ENCODE results near the gene BCL11A.

The BCL11A gene

GRCh38 chr2:60558536-60558935, 5.1 kb upstream of the BCL11A start:
- DNase-seq: no peak

DNA sequence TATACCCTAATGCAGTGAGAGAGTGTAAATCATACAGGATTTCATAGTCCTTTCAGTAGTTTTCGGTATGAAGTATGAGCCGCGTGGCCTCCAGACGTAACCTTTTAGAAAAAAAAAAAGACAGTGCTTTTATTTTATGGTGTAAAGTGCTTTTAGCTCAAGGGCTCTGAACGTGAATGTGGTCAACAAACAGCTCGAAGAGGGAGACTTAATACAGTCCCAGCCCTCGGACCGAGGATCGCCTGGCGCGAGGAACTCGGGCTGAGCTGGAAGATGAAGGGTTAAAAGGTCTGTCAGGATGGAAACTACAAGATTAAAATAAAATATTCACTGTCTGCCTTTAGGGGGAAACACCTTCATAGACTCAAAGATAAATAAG, 4.0 kb upstream of the BCL11A start:
- no peak for DNase-seq

DNA sequence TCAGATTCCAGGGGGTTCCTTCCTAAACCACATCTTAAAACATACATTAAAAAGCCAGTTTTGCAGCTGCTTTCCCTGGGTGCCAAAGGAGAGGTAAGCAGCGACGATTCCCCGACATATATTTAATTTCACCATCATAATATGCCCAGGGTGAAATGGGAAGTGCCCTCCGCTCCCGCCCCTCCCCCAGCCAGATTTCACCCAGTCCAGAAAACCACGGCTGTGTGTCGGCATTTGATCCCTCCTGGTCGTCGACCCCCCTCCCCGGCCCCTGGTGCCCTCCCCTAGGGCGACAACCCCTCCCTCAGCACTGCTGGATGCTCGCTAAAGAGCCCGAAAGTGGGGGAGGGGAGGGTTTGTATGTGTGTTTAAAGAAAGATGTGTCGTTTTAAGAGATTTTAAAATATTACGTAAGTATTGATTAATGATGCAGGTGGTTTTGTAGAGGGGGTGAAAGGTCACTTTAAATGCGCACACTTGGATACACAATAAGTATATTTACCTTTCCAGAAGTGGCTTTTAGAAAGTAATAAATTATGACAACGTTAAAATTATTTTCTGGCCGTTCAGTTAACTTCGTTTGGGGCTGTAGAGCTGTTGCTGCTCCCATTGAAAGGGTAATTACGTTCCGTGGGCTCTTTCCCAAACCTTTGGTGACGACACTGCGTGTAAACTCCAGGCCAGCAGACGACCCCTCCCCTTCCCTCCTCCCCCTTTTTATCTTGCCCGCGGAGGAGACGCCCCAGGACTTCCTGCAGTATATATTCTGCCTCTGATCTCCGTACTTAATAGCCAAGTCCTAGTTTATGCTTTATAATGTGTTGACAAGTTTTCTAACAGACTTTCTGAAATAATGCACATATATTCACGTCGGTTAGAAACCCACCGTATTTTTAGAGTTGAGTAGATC, 3.4 kb upstream of the BCL11A start:
- DNase-seq: no peak

DNA sequence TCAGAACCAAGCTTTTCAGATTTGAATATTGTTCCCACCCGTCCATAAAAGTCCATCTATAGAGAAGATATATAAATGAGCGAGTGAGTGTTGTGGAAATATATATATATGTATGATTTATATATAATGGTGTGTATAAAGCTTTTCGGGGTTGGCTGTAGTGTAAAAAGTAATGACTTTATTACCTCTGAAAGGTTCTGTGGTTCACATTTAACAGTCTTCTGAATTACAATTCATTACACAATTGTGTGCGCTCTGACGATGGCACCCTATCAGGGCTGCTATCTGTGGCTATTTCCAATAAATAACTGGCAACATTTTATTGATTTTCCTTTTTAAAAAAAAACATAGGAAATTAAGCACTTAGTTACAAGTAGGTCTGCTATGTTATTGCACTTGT, 2.7 kb upstream of the BCL11A start:
- no peak for DNase-seq

GRCh38 chr2:60555783-60556139, 2.3 kb upstream of the BCL11A start:
- DNase-seq: no peak

DNA sequence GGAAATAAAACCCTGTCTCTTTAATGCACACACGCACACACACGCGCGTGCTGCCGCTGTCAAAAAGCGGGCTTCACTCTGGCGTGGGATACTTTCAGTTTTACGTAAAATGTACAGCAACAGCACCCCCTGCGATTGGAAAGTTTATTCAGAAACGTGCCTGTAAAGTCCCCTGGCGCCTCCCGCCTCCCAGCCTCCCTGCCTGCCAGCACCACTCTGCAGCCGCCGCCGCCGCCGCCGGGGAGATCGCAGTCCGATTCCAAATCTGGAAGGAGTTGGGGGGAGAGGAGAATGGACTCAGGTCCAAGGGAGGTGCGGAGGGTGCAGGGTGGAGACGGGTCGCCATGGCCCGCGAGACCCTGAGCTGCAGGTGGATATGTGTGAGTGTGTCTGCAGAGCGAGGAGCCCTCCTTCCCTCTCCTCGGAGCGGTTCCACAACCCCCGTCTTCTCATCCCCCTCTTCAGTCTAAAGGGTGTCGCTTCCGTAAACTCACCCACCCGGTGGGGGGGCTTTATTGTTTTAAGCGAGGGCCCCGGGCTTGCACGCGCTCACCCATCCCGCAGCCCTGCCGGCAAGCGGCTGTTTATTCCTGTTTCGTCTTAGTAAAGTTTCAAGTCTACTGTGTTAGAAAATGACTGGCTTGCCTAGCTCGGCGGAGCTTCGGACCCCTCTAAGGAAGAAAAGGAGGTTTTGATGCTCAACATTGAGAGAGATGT, 1.8 kb upstream of the BCL11A start:
- DNase-seq: peak; percentile 82

DNA sequence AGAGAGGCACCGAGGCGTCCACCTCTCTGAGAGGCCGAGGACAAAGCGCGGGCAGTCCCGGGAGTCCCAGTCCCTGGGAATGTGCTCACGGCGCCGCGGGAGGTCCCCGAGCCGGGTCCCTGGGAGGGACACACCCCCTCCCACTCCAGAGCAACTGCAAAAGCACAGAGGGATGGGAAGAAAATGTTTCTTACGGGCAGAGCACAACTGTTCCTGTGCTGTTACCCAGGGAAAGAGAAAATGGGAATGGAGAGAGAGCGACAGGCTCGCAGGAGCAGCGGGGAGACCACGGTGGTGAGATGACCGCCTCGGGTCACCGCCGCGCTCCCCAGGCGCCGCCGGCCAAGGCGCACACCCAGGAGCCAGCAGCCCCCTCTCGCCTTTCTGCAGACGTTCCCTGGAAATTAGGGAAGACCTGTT, 1.2 kb upstream of the BCL11A start:
- DNase-seq: peak; percentile 65

DNA sequence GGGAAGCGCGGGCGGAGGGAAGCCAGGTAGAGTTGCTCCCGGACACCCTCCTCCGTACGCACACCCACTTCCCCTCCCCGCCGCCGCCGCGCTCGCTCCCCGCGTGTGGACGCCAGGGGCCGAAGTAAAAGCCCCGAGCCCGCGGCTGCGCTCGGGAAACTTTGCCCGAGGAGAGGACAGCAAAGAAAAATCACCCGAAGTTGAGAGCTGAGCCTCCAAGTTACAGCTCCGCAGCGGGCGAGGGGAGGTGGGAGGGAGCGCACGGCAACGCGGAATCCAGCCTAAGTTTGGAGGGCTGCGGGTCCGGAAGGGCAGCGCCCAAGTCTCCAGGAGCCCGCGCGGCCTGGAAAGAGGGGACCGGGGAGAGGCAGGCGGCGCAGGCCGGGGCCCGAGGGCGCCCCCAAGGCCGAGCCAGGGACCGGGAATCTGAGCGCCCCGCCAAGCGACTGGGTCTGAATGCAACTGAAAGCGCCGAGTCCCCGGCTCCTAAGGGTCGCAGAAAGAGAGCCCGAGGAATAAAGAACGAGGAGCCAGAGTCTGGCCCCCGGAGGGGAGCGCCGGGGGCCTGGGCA, 706 bp upstream of the BCL11A start:
- peak; percentile 74 for DNase-seq

DNA sequence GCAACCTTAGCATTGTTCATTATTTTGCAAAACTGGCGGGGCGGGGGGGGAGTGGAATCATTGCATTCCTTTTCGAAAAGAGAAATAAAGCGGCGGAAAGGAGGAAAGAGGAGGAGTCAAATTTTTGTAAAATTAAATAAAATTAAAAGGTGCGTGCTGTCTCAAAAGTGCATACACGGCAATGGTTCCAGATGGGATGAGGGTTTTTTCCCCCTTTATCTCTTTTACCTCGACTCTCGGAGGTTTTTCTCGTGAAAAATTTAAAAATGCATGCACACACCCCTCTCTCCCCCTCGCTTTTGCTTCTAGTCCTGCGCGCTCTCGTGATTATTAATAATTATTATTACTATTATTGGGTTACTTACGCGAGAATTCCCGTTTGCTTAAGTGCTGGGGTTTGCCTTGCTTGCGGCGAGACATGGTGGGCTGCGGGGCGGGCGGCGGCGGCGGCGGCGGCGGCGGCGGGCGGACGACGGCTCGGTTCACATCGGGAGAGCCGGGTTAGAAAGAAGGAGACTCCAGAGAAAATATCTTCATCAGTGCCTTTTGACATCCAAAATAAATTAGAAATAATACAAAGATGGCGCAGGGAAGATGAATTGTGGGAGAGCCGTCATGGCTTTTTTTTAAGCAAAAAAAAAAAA, 481 bp downstream of the BCL11A start:
- DNase-seq: no peak

DNA sequence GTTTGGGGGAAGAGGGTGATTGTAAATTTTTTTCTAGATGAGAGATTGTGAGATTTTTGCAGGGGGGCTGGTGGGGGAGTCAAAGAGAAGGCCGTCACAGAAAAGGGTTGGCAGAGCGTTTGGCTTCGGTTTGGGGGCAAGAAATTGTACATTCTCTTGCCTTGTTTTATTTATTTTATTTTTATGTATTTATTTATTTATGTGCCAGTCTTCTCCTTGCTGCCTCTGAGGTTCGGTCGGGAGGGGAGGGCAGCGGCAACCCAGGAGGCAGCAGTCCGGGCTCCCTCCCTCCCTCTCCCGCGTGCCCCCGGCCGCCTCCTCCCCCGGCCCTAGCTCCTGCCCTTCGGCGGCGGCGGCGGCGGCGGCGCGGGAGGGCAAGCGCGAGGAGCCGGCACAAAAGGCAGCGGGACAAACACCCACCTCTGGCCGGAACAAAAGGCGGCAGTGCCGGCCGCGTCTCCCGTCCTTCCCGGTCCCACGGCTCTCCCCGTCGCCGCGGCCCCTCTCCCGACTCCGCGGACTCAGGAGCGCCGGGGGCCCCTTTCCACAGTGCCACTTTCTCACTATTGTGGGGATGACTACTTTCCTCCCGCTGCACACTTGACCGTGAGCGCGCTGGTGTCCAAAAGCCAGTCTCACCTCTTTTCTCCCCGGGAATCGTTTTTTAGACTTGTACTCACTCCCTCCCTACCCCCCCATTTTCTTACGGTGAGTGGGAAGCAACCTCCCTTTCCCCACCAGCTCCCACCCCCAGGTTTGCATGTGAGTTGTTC, 1.2 kb downstream of the BCL11A start:
- DNase-seq: peak; percentile 48

DNA sequence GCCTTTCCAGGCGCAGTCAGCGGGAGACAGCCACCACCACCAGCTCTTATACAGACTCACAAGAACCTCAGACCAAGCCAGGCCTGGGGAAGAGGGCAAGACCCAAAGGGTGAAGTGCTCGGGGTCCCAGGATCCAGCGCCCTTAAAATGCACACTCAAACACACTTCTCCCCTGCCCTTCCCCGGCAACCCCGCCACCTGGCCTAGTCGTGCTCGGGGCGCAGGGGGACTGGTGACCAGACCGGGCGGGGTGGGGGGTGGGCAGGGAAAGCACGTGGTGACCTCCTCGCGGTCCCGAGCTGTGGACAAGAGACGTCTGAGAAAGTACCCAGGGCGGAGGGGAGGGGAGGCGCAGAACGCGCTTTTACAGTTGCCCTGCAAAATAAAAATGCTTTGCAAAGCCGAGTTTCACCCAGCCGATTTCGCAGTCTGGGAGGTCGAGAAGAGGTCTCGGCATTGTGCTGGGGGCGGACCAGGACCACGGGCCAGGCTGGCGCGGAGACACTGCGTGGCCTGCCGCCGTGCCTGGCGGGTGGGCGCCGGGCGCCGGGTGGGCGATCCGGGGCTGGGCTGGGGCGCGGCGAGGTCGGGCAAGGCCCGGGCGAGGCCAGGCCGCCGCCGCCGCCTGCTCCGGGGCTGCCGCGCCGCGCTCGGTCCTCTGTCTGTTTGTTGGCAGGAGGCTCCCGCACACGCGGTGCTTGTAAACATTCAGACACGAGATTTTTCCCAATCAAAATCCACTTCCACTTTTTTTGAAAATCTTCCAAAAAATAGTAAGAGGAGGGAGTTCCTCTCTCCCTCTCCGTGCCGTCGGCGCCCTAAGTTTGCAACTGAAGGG, 2.0 kb downstream of the BCL11A start:
- peak; percentile 58 for DNase-seq

GRCh38 chr2:60550984-60551239, 2.5 kb downstream of the BCL11A start:
- DNase-seq: no peak

- DNase-seq: peak; percentile 91
Measured at GRCh38 chr2:60550178-60550983, 3.1 kb downstream of the BCL11A start.

DNA sequence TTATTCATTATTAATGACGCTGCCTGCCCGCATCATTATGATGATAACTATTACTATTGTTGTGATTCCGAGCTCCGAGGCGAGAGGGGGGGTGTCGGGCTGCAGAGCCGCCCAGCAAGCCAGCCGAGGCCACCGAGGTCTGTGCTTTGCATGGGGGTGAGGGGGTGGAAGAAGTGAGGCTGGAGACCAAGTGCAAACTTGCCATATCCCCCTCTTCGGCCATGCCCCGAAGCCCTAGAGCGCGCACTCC, 3.6 kb downstream of the BCL11A start:
- no peak for DNase-seq

- DNase-seq: peak; percentile 69
Measured at GRCh38 chr2:60549238-60549927, 4.1 kb downstream of the BCL11A start.

DNA sequence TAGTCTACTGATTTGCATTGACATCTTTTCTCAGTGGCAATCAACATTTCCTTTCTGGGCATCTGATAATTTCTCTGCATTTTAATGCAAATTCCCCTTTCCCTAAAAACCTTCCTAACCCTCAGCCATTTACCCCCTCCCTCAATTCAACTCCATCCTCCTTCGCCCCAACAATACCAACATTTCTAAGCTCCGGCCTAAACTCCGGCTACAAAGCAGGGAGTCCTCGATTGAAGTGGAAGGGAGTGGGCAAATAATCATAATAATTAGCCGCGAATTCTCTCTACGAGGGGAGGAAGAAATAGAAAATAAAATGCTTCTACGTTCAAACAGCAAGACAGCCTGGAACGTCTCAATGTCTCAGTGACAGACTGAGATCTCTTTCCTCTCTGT, 4.6 kb downstream of the BCL11A start:
- no peak for DNase-seq

DNA sequence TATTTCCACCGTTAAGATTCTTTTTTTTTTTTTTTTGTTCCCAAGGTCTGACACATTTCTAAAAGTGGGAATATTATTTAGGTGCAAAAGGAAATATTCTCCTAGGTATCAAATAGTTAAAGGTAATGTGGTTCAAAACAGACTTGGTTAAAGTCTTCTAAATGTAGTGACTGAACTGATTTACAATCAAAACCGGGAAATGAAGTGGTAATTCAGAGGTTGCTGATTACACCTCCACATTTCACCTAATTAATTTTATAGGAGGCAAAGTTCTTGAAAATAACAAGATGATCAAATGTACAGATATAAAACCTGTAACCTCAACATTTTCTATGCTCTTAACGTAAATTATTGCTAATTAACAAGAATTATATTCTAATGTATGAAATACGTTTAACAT, 5.1 kb downstream of the BCL11A start:
- DNase-seq: no peak

- DNase-seq: no peak
Measured at GRCh38 chr2:60547841-60548240, 5.6 kb downstream of the BCL11A start.

DNA sequence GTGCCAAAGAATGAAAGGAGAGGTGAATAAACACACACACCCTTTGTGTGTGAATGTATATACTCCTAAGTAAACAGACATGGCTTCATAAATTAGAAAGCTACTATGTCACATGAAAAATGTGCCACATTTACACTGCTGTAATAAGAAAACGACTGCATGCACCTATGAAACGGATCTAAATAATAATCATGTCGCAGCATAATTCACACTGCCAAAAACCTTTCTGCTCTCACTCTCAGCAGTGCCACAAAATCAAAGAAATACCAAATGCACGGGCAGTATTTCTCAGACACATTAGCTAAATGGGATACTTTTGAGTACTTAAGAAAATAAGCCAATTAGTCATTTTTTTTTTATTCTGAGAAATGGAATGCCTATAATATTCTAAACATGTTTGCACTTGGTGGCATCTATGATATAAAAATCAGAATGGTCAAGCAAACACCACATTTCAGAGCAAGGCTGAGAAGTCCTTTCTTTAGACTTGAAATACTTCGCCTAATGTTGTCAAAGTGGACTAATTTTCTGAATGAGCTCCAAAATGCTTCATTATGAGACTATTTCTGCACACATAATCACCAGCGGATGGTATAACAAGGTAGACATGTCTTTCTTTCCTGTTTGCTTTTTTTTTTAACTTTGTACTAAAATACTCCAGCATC, 6.6 kb downstream of the BCL11A start:
- no peak for DNase-seq

GRCh38 chr2:60544954-60545560, 8.4 kb downstream of the BCL11A start:
- DNase-seq: no peak
